ENCODE results near the gene ACKR3.

DNA sequence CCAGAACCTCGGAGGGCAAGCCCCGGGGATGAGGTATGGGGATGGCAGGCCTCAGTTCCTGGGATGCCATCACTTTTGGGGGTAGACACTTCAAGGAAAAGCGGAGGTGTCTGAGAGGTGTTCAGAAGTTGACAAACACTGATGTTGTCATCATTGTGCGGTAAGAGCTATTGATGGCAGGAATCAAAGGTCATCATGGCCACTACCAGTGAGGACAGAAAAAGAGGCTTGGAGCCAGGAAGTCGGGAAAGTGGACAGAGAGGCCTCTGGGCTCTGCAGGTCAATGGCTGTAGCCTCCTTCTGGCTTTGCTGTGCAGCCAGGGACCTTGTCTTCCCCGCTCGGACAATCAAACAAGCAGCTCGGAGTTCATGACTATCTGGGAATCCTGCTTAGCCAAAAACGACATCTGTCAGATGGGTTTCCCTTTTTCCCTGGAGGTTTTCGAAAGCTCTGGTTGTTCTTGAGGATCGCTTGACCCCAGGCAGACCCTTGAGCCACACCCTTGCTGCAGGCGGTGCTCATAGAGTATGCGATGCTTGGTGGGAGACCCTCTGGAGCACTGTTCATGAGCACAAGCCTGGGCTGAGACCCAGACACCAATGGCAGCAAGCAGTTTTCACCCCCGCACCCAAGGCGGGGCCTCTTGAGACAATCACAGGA lies 19.4 kb downstream of the ACKR3 start:
- TF ChIP-seq, protein P1, sequence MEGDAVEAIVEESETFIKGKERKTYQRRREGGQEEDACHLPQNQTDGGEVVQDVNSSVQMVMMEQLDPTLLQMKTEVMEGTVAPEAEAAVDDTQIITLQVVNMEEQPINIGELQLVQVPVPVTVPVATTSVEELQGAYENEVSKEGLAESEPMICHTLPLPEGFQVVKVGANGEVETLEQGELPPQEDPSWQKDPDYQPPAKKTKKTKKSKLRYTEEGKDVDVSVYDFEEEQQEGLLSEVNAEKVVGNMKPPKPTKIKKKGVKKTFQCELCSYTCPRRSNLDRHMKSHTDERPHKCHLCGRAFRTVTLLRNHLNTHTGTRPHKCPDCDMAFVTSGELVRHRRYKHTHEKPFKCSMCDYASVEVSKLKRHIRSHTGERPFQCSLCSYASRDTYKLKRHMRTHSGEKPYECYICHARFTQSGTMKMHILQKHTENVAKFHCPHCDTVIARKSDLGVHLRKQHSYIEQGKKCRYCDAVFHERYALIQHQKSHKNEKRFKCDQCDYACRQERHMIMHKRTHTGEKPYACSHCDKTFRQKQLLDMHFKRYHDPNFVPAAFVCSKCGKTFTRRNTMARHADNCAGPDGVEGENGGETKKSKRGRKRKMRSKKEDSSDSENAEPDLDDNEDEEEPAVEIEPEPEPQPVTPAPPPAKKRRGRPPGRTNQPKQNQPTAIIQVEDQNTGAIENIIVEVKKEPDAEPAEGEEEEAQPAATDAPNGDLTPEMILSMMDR (IDR thresholded peaks at IDR 0.05) = no peak
- TF ChIP-seq POLR2A (IDR thresholded peaks at IDR 0.05) = no peak
